ENCODE results near the gene SHROOM2. TPM values are rescaled to one million over a fixed set of nuclear protein-coding genes. Genes with fewer than 3 reads are reported as not detected.

SHROOM2 gene
- total RNA-seq, 1 experiment from 2014 or later = 13.9 TPM

DNA sequence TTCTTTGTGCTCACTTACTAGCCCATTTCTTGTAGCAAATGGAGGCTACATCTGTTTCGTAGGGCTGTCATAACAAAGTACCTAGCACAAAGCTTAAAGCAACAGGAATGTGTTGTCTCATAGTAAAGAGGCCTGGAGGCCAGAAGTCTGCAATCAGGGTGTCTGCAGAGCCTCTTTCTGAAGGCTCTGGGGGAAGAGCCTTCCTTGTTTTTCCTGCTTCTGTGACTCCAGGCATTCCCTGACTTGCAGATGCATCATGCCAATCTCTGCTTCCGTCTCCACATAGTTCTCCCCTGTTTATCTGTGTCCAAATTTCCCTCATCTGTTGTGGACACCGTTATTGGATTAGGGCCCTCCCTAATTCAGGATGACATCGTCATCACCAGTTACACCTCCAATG, 67.1 kb downstream of the SHROOM2 start:
- WGBS (ENCODE audit: extremely low coverage, insufficient read length, low lambda C conversion rate) = no CpG with 5 or more reads among the region's 4 CpGs
- no peak overlapping the region for H2AK5ac ChIP-seq (ENCODE audit: insufficient read length, low read length)
- no peak overlapping the region; a peak in 1 of 7 replicates for H3K27ac Mint-ChIP-seq

More for the DNA sequence above, 67.1 kb downstream of the SHROOM2 start:
- H3K79me1 ChIP-seq (ENCODE audit: insufficient read depth, low read depth, low read length, poor library complexity, severe bottlenecking) = peaks cover 8% of the 10 kb centered on the region
- no peak overlapping the region for H3T11ph ChIP-seq (ENCODE audit: low read length)
- no peak overlapping the region for H2BK20ac ChIP-seq (ENCODE audit: low read depth, low read length, poor library complexity, severe bottlenecking)
- no peak for DNase-seq
- H4K5ac ChIP-seq (ENCODE audit: insufficient read length, low read depth, low read length) = no peak overlapping the region
- no peaks in the 10 kb centered on the region for H4K20me1 ChIP-seq (ENCODE audit: control insufficient read depth, insufficient read depth, insufficient read length)
- Mint-ChIP-seq H3K4me3 (no peak overlapping the region), H3K36me3 (ENCODE audit: insufficient read depth in 1 of 3, low read depth in 3 of 3) (peaks cover 5 to 12% (median 7%) of the 10 kb centered on the region in 3 experiments), H3K4me1 (peaks cover 27 to 36% of the 10 kb centered on the region in 2 experiments), H3K27me3 (ENCODE audit: low read depth) (no peaks in the 10 kb centered on the region; the same call in 1 of the 2 replicates), H3K9me3 (peaks cover 24 to 56% of the 10 kb centered on the region in 2 experiments)
- no peak overlapping the region for H3K4me2 ChIP-seq (ENCODE audit: insufficient read depth, insufficient read length, low read length)
- H3K4ac ChIP-seq (ENCODE audit: low read depth, low read length) = no peak overlapping the region
- no peak overlapping the region for H2BK12ac ChIP-seq (ENCODE audit: insufficient read length, low read depth, low read length)
- H3K18ac ChIP-seq (ENCODE audit: insufficient read length, low read depth, low read length) = no peak overlapping the region
- no peak overlapping the region for H2BK120ac ChIP-seq (ENCODE audit: low read depth, low read length, poor library complexity, severe bottlenecking)
- no peaks in the 10 kb centered on the region; the same call in 1 of the 2 replicates for H3K79me2 ChIP-seq (ENCODE audit: insufficient read depth, low read length)
- H3K27ac ChIP-seq (ENCODE audit: insufficient read length, low read depth, low read length) = no peak overlapping the region
- peaks cover 18% of the 10 kb centered on the region for H3K4me1 ChIP-seq (ENCODE audit: insufficient read depth, low read length)
- H3K56ac ChIP-seq (ENCODE audit: insufficient read length, low read depth, low read length) = no peak overlapping the region
- H3K23ac ChIP-seq (ENCODE audit: insufficient read length, low read depth, low read length) = no peak overlapping the region
- H2BK5ac ChIP-seq (ENCODE audit: insufficient read length, low read length) = no peak overlapping the region
- H4K8ac ChIP-seq (replicated peaks; ENCODE audit: insufficient read length, low read depth, low read length) = no peak overlapping the region
- no peak overlapping the region for H3K9ac ChIP-seq (ENCODE audit: extremely low read depth, insufficient read length, low read length)
- H3K23me2 ChIP-seq (ENCODE audit: insufficient read length, low read depth, low read length, poor library complexity, severe bottlenecking) = peaks cover 2% of the 10 kb centered on the region
- H2AFZ ChIP-seq (ENCODE audit: low read length) = no peak overlapping the region
- no peak overlapping the region for H2BK15ac ChIP-seq (ENCODE audit: low read depth, low read length)
- no peaks in the 10 kb centered on the region for H3K27me3 ChIP-seq (ENCODE audit: insufficient read depth, low read length)
- TF ChIP-seq CTCF (conservative IDR thresholded peaks at IDR 0.05) = no peak
- H3K14ac ChIP-seq (ENCODE audit: insufficient read depth, low read length) = no peak overlapping the region
- H4K91ac ChIP-seq (ENCODE audit: insufficient read length, low read depth, low read length) = no peak overlapping the region
- no peaks in the 10 kb centered on the region for H3K9me3 ChIP-seq (ENCODE audit: control insufficient read depth, low read depth, low read length)
